Right lobe of liver (tissue), 6 donors: Measurements from ENCODE around the gene MROH2A. TPM values are rescaled to one million over a fixed set of nuclear protein-coding genes. Genes with fewer than 3 reads are reported as not detected.

Source experiments
- ATAC-seq, 4 donors: fragments of 200-7000 bp; cut with Tn5 transposase; one replicate each; pipeline ENCODE4 v1.9.1; 2020; ENCODE audit warnings: mild to moderate bottlenecking in 4 of 4, moderate library complexity in 4 of 4
- DNase-seq, 3 donors: peaks; one replicate each; pipeline ENCODE4 v3.0.0-alpha.2; 2020
- H3K27ac ChIP-seq, 3 donors: fragments of 200-600 bp; one replicate each; pipeline ENCODE4 v1.8.0; 2022
- H3K27me3 ChIP-seq, 2 donors: fragments of 200-600 bp; one replicate each; pipeline ENCODE4 v1.8.0; 2022
- H3K36me3 ChIP-seq, 4 donors: fragments of 200-600 bp; sonication (generic) in 1 of 4; one replicate each; pipeline versions ENCODE4 v1.5.1 to v1.8.0; 2017 to 2022; ENCODE audit warnings: control low read depth in 1 of 4
- H3K4me1 ChIP-seq, 4 donors: fragments of 200-600 bp; sonication (generic) in 1 of 4; one replicate each; pipeline versions ENCODE4 v1.5.1 to v1.8.0; 2017 to 2022; ENCODE audit warnings: control low read depth in 1 of 4
- H3K4me3 ChIP-seq, 3 donors: fragments of 200-600 bp; one replicate each; pipeline ENCODE4 v1.8.0; 2022
- H3K9me3 ChIP-seq, 4 donors: fragments of 200-600 bp; sonication (generic) in 1 of 4; one replicate each; pipeline versions ENCODE4 v1.5.1 to v1.8.0; 2017 to 2022; ENCODE audit warnings: control low read depth in 1 of 4
- CTCF ChIP-seq, 4 donors: fragments of 200-600 bp in 3 of 4; fragments of 450-650 bp in 1 of 4; IDR thresholded peaks; one replicate each; pipeline versions ENCODE4 v1.5.1 to v1.8.0; 2016 to 2022; ENCODE audit warnings: antibody characterized with exemption in 4 of 4, mild to moderate bottlenecking in 2 of 4
- POLR2A ChIP-seq: fragments of 450-650 bp; IDR thresholded peaks from one replicate; pipeline ENCODE4 v1.6.1; 2017; ENCODE audit warnings: antibody characterized with exemption, mild to moderate bottlenecking
- WGBS: methylation state at CpG from one replicate; pipeline ENCODE4 v1.1.6; 2018; ENCODE audit warnings: low coverage, low lambda C conversion rate; ENCODE audit not compliant: insufficient coverage; ENCODE audit errors: missing lambda C conversion rate; 5-methylcytosine and 5-hydroxymethylcytosine counted together
- intact Hi-C, 2 donors: fragments of 100-400 bp; cut with DNase I; formaldehyde crosslinking; loops; one replicate each; pipeline versions ENCODE4 v1.11.2 to v1.14.1; 2022
- total RNA-seq, 6 experiments: library from RNA; depleted of rRNA in 2 of 6; stranded (reverse); fragments of >200 nt in 2 of 6; fragmentation: NEBNext Ultra II Directional in 3 of 6; extraction: Animal tissue kit (Norgen Biotek cat#: 25700) in 3 of 6; gene quantifications; one replicate each; pipeline versions ENCODE4 v1.1.0 to v1.2.4, GENCODE V29; 2016 to 2023
- donor health status: DM: no; HTN: yes; CAD: no.
- donor health status: DM: no; HTN: no; CAD: no.
- donor health status: DM: no; HTN: no; CAD: no.
- donor health status: DM: no; HTN: yes; CAD: no.
- donor health status: DM: no; HTN: yes; CAD: no.

MROH2A gene
- total RNA-seq, 6 experiments from 2014 or later: 0.49 to 7.6 (median 2.0) TPM

- H3K4me3 ChIP-seq: peak overlapping the region in 1 of 3 donors; percentile 20
- ATAC-seq (no peak), DNase-seq (no peak)
- peaks cover 0 to 6% (median 0%) of the 10 kb centered on the region in 4 donors for H3K36me3 ChIP-seq
- H3K4me1 ChIP-seq: peaks cover 0 to 51% (median 13%) of the 10 kb centered on the region in 4 donors
- no peaks in the 10 kb centered on the region for H3K9me3 ChIP-seq
- no peaks in the 10 kb centered on the region for H3K27me3 ChIP-seq
- peak overlapping the region in 1 of 3 donors; percentile 92 for H3K27ac ChIP-seq
- TF ChIP-seq POLR2A (no peak), CTCF (IDR thresholded peaks at IDR 0.05) (no peak)
- intact Hi-C loops: no loop called here
These were observed 20.0 kb upstream of the MROH2A start for GRCh38 chr2:233758141-233758540.

DNA sequence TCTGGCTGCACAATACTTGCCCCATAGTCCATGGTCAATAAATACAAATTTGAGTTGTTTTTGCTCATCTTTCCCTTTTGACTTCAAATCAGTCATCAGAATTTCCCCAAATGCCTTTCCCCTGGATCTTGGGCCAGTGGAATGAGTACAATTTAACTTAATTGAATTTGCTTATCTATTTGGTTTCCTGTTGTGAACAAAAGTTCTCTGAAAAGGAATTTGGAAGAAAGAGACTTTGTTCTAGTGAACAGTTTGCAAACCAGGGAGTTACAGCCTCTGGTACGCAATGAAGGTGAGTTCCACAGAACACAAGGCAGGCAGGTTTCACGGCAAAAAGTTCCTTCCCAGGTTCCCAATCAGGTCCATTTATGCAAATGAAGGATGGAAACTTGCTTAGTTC lies 19.3 kb upstream of the MROH2A start:
- peaks cover 0 to 6% (median 0%) of the 10 kb centered on the region in 4 donors for H3K36me3 ChIP-seq
- peaks cover 0 to 44% (median 13%) of the 10 kb centered on the region in 4 donors for H3K4me1 ChIP-seq
- H3K27ac ChIP-seq: peak overlapping the region in 1 of 3 donors; percentile 92
- H3K4me3 ChIP-seq: peak overlapping the region in 1 of 3 donors; percentile 20
- TF ChIP-seq CTCF (IDR thresholded peaks at IDR 0.05) (no peak), POLR2A (no peak)
- ATAC-seq (no peak), DNase-seq (no peak)
- intact Hi-C loops: no loop called here
- H3K9me3 ChIP-seq: no peaks in the 10 kb centered on the region
- WGBS: 52% methylated on average over 2 of the region's 2 CpGs
- no peaks in the 10 kb centered on the region for H3K27me3 ChIP-seq

DNA sequence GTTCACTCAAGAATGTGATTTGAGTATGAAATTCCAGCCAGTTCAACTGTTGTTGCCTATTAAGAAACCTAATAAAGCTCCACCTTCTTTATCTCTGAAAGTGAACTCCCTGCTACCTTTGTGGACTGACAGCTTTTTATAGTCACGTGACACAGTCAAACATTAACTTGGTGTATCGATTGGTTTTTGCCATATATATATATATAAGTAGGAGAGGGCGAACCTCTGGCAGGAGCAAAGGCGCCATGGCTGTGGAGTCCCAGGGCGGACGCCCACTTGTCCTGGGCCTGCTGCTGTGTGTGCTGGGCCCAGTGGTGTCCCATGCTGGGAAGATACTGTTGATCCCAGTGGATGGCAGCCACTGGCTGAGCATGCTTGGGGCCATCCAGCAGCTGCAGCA lies 18.1 kb upstream of the MROH2A start, which contains the start of gene UGT1A1:
Gene UGT1A1 (plus strand): TSS at position 228 of the 400 bp plus-strand sequence. CDS start 18 bp downstream, at position 246.
- intact Hi-C loops: loop anchor here in 1 of 2 donors (5.0 kb wide), 1 partner anchor 43 kb away; the partner anchor contains the start of gene UGT1A4
- Histone ChIP-seq H3K4me1 (peaks cover 0 to 41% (median 16%) of the 10 kb centered on the region in 4 donors), H3K36me3 (peaks cover 0 to 2% (median 0%) of the 10 kb centered on the region in 4 donors), H3K27ac (peak within 1 kb of the TSS; percentile 80 to 92 (median 91)), H3K27me3 (no peaks in the 10 kb centered on the region), H3K4me3 (peak within 1 kb of the TSS; percentile 12 to 69 (median 69)), H3K9me3 (no peaks in the 10 kb centered on the region)
- DNase-seq: peak in 2 of 3 donors; percentile 58 to 83
- ATAC-seq: peak; percentile 6 to 58 (median 42)
- 36% methylated on average over 6 of the region's 6 CpGs for WGBS
- TF ChIP-seq POLR2A (peak; percentile 66), CTCF (IDR thresholded peaks at IDR 0.05) (no peak)

DNA sequence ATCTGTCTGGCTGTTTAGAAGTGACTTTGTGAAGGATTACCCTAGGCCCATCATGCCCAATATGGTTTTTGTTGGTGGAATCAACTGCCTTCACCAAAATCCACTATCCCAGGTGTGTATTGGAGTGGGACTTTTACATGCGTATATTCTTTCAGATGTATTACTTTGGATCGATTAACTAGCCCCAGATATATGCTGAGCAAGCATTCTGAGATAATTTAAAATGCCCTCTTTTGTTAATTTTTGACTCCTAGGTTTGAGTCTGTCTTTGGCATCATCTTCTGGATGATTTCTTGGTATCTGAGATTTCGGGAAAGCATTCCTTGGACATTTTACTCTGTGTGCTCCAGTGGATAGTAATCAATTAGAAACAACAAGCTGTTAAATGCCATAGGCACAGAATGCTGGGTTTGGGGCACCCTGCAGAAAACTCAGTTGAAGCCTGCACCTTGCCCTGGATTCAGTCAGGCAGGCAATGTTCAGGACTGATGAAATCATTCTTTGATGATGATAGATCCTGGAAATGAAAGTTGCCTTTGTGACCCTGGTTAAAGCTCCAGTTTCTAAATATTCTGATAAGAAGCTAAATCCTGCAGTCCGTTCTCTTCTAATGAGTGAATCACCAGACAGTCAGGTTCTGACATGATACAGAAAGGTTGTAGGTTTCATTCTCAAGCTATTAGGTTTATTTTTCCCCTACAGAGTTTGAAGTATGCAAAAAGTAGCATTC lies 16.9 kb upstream of the MROH2A start:
- no peaks in the 10 kb centered on the region for H3K9me3 ChIP-seq
- peak overlapping the region; percentile 29 to 69 (median 69) for H3K4me3 ChIP-seq
- H3K36me3 ChIP-seq: no peaks in the 10 kb centered on the region
- H3K27ac ChIP-seq: peak overlapping the region; percentile 80 to 92 (median 91)
- TF ChIP-seq CTCF (IDR thresholded peaks at IDR 0.05) (no peak), POLR2A (peak; percentile 90)
- WGBS: 25% methylated on average over 4 of the region's 4 CpGs
- ATAC-seq (peak; percentile 8 to 58 (median 48)), DNase-seq (peak in 1 of 3 donors; percentile 72)
- intact Hi-C loops: loop anchor here in 1 of 2 donors (5.0 kb wide), 1 partner anchor 44 kb away; the partner anchor contains the start of gene UGT1A4
- peaks cover 0 to 36% (median 17%) of the 10 kb centered on the region in 4 donors for H3K4me1 ChIP-seq
- no peaks in the 10 kb centered on the region for H3K27me3 ChIP-seq
